ENCODE measurements around the gene MOGAT1.

The MOGAT1 gene

DNA sequence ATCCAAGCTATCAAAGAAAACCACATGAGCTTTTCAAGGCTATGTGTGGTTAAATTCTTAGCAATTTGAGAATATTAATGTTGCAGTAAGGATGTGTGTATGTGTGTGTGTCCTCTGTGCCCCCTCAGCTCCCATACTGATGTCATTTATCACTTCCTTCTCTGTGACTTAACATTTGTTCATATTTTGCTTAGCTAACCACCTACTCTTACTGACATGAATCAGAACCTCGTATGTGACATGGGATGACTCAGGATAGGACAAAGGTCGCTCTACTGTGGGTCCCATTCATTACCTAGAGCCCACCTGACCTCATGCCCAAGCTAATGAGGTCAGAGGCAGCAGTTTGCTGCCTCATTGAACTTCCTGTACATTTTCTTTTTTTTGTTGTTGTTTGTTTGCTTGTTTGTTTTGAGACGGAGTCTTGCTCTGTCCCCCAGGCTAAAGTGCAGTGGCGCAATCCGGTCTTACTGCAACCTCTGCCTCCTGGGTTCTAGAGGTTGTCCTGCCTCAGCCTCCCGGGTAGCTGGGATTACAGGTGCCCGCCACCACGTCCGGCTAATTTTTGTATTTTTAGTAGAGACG lies 36.3 kb downstream of the MOGAT1 start:
- TF ChIP-seq, protein P1, sequence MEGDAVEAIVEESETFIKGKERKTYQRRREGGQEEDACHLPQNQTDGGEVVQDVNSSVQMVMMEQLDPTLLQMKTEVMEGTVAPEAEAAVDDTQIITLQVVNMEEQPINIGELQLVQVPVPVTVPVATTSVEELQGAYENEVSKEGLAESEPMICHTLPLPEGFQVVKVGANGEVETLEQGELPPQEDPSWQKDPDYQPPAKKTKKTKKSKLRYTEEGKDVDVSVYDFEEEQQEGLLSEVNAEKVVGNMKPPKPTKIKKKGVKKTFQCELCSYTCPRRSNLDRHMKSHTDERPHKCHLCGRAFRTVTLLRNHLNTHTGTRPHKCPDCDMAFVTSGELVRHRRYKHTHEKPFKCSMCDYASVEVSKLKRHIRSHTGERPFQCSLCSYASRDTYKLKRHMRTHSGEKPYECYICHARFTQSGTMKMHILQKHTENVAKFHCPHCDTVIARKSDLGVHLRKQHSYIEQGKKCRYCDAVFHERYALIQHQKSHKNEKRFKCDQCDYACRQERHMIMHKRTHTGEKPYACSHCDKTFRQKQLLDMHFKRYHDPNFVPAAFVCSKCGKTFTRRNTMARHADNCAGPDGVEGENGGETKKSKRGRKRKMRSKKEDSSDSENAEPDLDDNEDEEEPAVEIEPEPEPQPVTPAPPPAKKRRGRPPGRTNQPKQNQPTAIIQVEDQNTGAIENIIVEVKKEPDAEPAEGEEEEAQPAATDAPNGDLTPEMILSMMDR (IDR thresholded peaks at IDR 0.05; ENCODE audit: low read depth, low read length, missing control alignments), result no peak
- no peak overlapping the region for H3K4me3 ChIP-seq (replicated peaks; ENCODE audit: low read depth, low read length)
- no peak for DNase-seq (ENCODE audit: extremely low read depth, low read depth)

DNA sequence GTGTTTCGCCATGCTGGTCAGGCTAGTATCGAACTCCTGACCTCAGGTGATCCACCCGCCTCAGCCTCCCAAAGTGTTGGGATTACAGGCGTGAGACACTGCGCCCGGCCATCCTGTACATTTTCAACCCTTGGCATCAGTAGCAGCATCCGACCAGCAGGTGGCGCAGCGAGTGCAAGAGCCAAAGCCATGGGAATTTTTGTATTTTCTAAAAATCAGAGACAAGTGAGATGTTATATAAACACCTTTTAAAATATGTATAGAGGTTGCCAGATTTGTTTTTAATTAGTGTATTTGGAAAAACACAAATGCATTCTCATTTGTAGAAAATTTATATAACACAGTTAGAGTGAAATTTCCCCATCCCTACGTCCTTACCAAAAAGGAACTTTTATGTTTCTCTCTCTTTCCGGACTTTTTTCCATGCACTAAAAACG lies 36.8 kb downstream of the MOGAT1 start:
- H3K4me3 ChIP-seq (replicated peaks; ENCODE audit: low read depth, low read length), result no peak overlapping the region
- TF ChIP-seq, protein P1 (IDR thresholded peaks at IDR 0.05; ENCODE audit: low read depth, low read length, missing control alignments), result peak; percentile 87
- no peak for DNase-seq (ENCODE audit: extremely low read depth, low read depth)

DNA sequence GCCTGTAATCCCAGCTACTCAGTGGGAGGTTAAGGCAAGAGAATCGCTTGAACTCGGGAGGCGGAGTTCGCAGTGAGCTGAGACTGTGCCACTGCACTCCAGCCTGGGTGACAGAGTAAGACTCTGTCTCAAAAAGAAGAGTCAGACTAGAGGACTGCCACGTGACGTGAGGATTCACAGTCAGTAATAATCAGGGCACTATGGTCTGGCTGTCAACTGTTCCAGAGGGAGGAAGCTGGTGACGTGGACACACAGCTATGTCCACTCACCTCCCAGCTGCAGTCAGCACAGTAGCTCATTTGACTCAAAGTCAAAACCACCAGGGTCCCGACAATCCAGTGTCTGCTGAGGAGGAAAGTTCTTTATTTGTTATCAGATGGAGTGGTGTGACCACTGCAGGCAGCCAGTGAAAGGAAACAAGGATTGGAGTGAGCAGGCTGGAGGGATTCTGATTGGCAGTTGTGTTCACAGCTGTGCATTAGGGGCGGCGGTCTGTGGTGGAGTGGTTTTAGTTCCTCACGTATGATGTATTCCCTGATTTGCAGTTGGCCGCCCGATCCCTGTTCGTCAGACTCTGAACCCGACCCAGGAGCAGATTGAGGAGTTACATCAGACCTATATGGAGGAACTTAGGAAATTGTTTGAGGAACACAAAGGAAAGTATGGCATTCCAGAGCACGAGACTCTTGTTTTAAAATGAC lies 37.9 kb downstream of the MOGAT1 start:
- TF ChIP-seq, protein P1 (IDR thresholded peaks at IDR 0.05; ENCODE audit: low read depth, low read length, missing control alignments), result no peak
- DNase-seq (ENCODE audit: extremely low read depth, low read depth), result no peak
- no peak overlapping the region for H3K4me3 ChIP-seq (replicated peaks; ENCODE audit: low read depth, low read length)

GRCh38 chr2:222710736-222711135 lies 39.3 kb downstream of the MOGAT1 start:
- DNase-seq (ENCODE audit: extremely low read depth, low read depth), result no peak
- TF ChIP-seq, protein P1 (IDR thresholded peaks at IDR 0.05; ENCODE audit: low read depth, low read length, missing control alignments), result no peak
- no peak overlapping the region for H3K4me3 ChIP-seq (replicated peaks; ENCODE audit: low read depth, low read length)

DNA sequence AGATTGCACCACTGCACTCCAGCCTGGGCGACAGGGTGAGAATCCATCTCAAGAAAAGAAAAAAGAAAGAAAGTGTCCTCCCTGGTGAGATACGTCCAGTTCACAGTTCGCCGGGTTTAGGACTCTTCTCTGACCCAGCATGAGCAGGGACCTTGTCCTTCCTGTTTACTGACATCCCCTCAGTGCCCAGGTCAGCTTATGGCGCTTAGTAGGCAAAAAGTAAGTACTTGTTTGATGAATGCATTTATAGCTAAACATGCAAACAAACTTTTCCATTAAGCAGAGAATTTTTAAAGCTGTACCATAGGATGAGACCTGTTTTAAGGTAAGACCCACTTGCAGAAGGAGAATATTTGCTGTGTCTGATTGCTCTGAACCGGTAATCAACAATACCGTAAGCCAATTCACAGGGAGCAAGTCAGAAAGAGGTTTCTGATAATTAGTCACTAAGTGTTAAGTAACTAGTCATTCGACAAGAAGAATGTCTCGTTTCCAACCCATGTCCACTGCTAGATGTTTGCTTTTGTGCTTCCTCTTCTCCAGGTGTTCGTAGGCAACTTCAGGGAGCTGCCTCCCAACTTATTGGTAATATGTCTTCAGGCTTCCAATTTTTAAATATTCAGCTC lies 40.0 kb downstream of the MOGAT1 start:
- no peak for DNase-seq (ENCODE audit: extremely low read depth, low read depth)
- TF ChIP-seq, protein P1 (IDR thresholded peaks at IDR 0.05; ENCODE audit: low read depth, low read length, missing control alignments), result no peak
- H3K4me3 ChIP-seq (replicated peaks; ENCODE audit: low read depth, low read length), result no peak overlapping the region

- TF ChIP-seq, protein P1 (IDR thresholded peaks at IDR 0.05; ENCODE audit: low read depth, low read length, missing control alignments), result no peak
- H3K4me3 ChIP-seq (replicated peaks; ENCODE audit: low read depth, low read length), result no peak overlapping the region
- DNase-seq (ENCODE audit: extremely low read depth, low read depth), result no peak
Measured at GRCh38 chr2:222713002-222713401, 41.5 kb downstream of the MOGAT1 start.
